Gastroesophageal sphincter (tissue), 3 donors: ENCODE measurements around the gene CWF19L1.

Experiments used
- CTCF ChIP-seq, 4 experiments: fragments of 200-600 bp in 2 of 4; fragments of 450-650 bp in 2 of 4; sonication (generic) in 1 of 4; IDR thresholded peaks; one replicate each; pipeline ENCODE4 v1.5.1; 2017 to 2019; ENCODE audit warnings: antibody characterized with exemption in 4 of 4, mild to moderate bottlenecking in 2 of 4, moderate library complexity in 2 of 4
- EP300 ChIP-seq: sonication (generic); formaldehyde crosslinking; IDR thresholded peaks from one replicate; pipeline ENCODE4 v1.6.1; 2017; ENCODE audit warnings: antibody characterized with exemption, mild to moderate bottlenecking
- POLR2A ChIP-seq, 2 donors: fragments of 450-650 bp; IDR thresholded peaks; one replicate each; pipeline ENCODE4 v1.6.1; 2017; ENCODE audit warnings: antibody characterized with exemption in 2 of 2, mild to moderate bottlenecking in 2 of 2, moderate library complexity in 1 of 2
- POLR2AphosphoS5 ChIP-seq: sonication (generic); formaldehyde crosslinking; IDR thresholded peaks from one replicate; pipeline ENCODE4 v1.6.1; 2017; ENCODE audit warnings: antibody characterized with exemption

- TF ChIP-seq EP300 (no peak), CTCF (IDR thresholded peaks at IDR 0.05) (no peak), POLR2A (IDR thresholded peaks at IDR 0.05) (no peak), POLR2AphosphoS5 (no peak)
These were observed 25.6 kb upstream of the CWF19L1 start for GRCh38 chr10:100293066-100293465.
